Midbrain (tissue), 1 donor: ENCODE measurements around the gene OR1J2.

Experiments used
- DNase-seq: peaks from one replicate; lab custom pipeline; 2025; lab: John Stamatoyannopoulos, UW

The OR1J2 gene

GRCh38 chr9:122551371-122551770 lies 40.8 kb downstream of the OR1J2 start:
- DNase-seq = no peak

- DNase-seq = no peak
Measured at GRCh38 chr9:122552812-122553211, 42.2 kb downstream of the OR1J2 start, which contains the start of gene OR1N2. Gene OR1N2 (plus strand): TSS chr9:122553112. CDS start chr9:122553212, 100 bp downstream.
